Sigmoid colon (tissue), 4 donors: Measurements from ENCODE around the gene ARSB.

ENCODE experiments used
- CTCF ChIP-seq, 4 experiments: fragments of 450-650 bp in 3 of 4; fragments of 200-600 bp in 1 of 4; IDR thresholded peaks; one replicate each; pipeline ENCODE4 v1.5.1; 2016 to 2019; ENCODE audit warnings: antibody characterized with exemption in 4 of 4, mild to moderate bottlenecking in 3 of 4, moderate library complexity in 2 of 4
- POLR2A ChIP-seq, 2 donors: fragments of 450-650 bp; IDR thresholded peaks; one replicate each; pipeline ENCODE4 v1.6.1; 2016; ENCODE audit warnings: antibody characterized with exemption in 2 of 2, mild to moderate bottlenecking in 2 of 2, moderate library complexity in 2 of 2
- POLR2AphosphoS5 ChIP-seq, 4 donors: sonication (generic); formaldehyde crosslinking; IDR thresholded peaks; one replicate each; pipeline ENCODE4 v1.6.1; 2017; ENCODE audit warnings: antibody characterized with exemption in 4 of 4

GRCh38 chr5:78905084-78905938, 79.8 kb downstream of the ARSB start:
- no peak for TF ChIP-seq CTCF (IDR thresholded peaks at IDR 0.05)
- TF ChIP-seq POLR2AphosphoS5 (IDR thresholded peaks at IDR 0.05), result no peak
- TF ChIP-seq POLR2A (IDR thresholded peaks at IDR 0.05), result no peak
